NCI-H1417 (cell line): Measurements from ENCODE around the gene HCRTR2.
A peak's percentile ranks its signal among the peaks of the same experiment; 100 is the strongest.
"Not testable (repeated sequence)": the region's sequence is repeated elsewhere in the genome, so short reads cannot be mapped to it uniquely, and the experiment has no call there.

ENCODE experiments used
- DNase-seq, 3 experiments: peaks; one replicate each; lab custom pipeline; 2025; lab: John Stamatoyannopoulos, UW

HCRTR2 gene

GRCh38 chr6:55212156-55212555 is 37.8 kb downstream of the HCRTR2 start:
- no peak for DNase-seq

GRCh38 chr6:55220961-55221360 is 46.6 kb downstream of the HCRTR2 start:
- DNase-seq = no peak

- DNase-seq = no peak
These were observed 53.5 kb downstream of the HCRTR2 start for GRCh38 chr6:55227862-55228261.

GRCh38 chr6:55239099-55239498 is 64.8 kb downstream of the HCRTR2 start:
- DNase-seq = peak in 1 of 3 experiments; percentile 15

- peak in 2 of 3 experiments; percentile 14 to 64 for DNase-seq
These were observed 66.8 kb downstream of the HCRTR2 start for GRCh38 chr6:55240975-55241605.

GRCh38 chr6:55250400-55250799 is 76.1 kb downstream of the HCRTR2 start:
- DNase-seq = peak; percentile 9 to 55 (median 10)

- DNase-seq = no peak
These were observed 80.8 kb downstream of the HCRTR2 start for GRCh38 chr6:55255113-55255512.

- DNase-seq = no peak
These were observed 85.9 kb downstream of the HCRTR2 start for GRCh38 chr6:55260181-55260580.

GRCh38 chr6:55265409-55266114 is 91.2 kb downstream of the HCRTR2 start:
- no peak for DNase-seq

- DNase-seq = no peak
These were observed 92.6 kb downstream of the HCRTR2 start for GRCh38 chr6:55266896-55267295.

- DNase-seq = peak; percentile 40 to 84 (median 60)
These were observed 102.6 kb downstream of the HCRTR2 start for GRCh38 chr6:55276745-55277530.

- no peak for DNase-seq
These were observed 103.3 kb downstream of the HCRTR2 start for GRCh38 chr6:55277646-55278045.

- DNase-seq = no peak
These were observed 106.9 kb downstream of the HCRTR2 start for GRCh38 chr6:55281215-55281614.

- DNase-seq = no peak
These were observed 107.8 kb downstream of the HCRTR2 start for GRCh38 chr6:55282115-55282514.

GRCh38 chr6:55286824-55287223 is 112.5 kb downstream of the HCRTR2 start:
- no peak for DNase-seq

GRCh38 chr6:55290736-55291135 is 116.4 kb downstream of the HCRTR2 start:
- DNase-seq = no peak

GRCh38 chr6:55293116-55293515 is 118.8 kb downstream of the HCRTR2 start:
- peak in 1 of 3 experiments; percentile 9 for DNase-seq

GRCh38 chr6:55297214-55297613 is 122.9 kb downstream of the HCRTR2 start:
- DNase-seq = not testable (repeated sequence)

- DNase-seq = no peak
These were observed 125.1 kb downstream of the HCRTR2 start for GRCh38 chr6:55299286-55299985.

GRCh38 chr6:55304747-55305146 is 130.4 kb downstream of the HCRTR2 start:
- no peak for DNase-seq

- DNase-seq = no peak
These were observed 145.8 kb downstream of the HCRTR2 start for GRCh38 chr6:55319961-55320695.

- no peak for DNase-seq
These were observed 146.4 kb downstream of the HCRTR2 start for GRCh38 chr6:55320696-55321086.
